PFSK-1 (cell line): ENCODE measurements around the gene NAA15.

Experiments
- FOXP2 ChIP-seq: optimal IDR thresholded peaks from 2 replicates; pipeline ENCODE3; 2011; ENCODE audit warnings: borderline replicate concordance, control low read depth, inconsistent platforms; ENCODE audit not compliant: insufficient read depth; ENCODE audit errors: extremely low read length, extremely low read depth
- POLR2AphosphoS5 ChIP-seq: IDR thresholded peaks from 2 replicates; pipeline ENCODE4 v1.6.1; 2012; ENCODE audit warnings: low read depth, mild to moderate bottlenecking, control low read depth, low read length, moderate library complexity
- SIN3A ChIP-seq: IDR thresholded peaks from 2 replicates; pipeline ENCODE4 v1.6.1; 2012; ENCODE audit warnings: mild to moderate bottlenecking, low read length, moderate library complexity, borderline replicate concordance; ENCODE audit not compliant: insufficient read depth
- TAF1 ChIP-seq: IDR thresholded peaks from 2 replicates; pipeline ENCODE4 v1.6.1; 2012; ENCODE audit warnings: low read length, control low read depth, borderline replicate concordance; ENCODE audit not compliant: insufficient read depth
- TF ChIP-seq, protein P1 (sequence below), 2 experiments: IDR thresholded peaks; 2 replicates each; pipeline versions ENCODE4 v1.6.1 to v1.8.0; 2011 to 2012; ENCODE audit warnings: low read depth in 2 of 2, low read length in 2 of 2, control low read depth in 1 of 2, inconsistent platforms in 1 of 2, mild to moderate bottlenecking in 1 of 2, moderate library complexity in 1 of 2; ENCODE audit not compliant: insufficient read depth in 1 of 2

NAA15 gene

DNA sequence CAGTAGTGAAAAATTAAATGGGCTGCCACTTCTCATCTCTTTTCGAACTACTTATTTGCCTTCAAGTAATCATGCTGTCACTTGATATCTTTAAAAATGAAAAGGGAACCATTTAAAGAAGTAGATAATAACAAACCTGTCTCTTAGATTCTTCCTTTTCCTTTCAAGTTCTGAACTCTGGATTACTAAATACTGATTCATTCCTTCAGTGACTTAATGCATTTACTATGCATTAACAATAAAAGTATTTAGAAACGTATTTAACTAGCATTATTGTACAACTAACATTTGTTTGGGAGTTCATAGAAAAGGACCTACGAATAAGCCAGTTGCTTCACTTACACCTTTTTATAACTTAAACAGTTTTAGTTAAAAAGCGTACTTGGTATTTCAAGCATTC is 91.5 kb downstream of the NAA15 start:
- TF ChIP-seq TAF1 = no peak
- no peak for TF ChIP-seq FOXP2

DNA sequence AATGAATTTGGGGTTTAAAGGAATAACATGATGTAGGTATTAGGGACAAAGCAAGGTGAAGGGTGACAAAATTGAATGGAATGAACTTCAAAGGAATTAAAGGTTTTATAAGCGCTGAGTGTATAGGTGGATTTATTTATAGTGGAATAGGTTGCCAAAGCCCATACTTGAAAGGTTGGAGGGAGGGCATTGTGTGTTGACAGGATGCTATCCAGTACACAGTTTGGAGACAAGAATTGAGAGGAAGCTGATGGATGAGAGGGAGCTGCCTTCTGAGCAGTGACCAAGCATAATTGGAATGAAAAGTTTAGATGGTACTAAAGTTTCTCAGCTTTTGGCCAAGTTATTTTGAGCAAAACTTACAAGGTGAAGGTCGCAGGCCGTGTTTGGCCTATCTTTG is 100.1 kb downstream of the NAA15 start:
- TF ChIP-seq, protein P1, sequence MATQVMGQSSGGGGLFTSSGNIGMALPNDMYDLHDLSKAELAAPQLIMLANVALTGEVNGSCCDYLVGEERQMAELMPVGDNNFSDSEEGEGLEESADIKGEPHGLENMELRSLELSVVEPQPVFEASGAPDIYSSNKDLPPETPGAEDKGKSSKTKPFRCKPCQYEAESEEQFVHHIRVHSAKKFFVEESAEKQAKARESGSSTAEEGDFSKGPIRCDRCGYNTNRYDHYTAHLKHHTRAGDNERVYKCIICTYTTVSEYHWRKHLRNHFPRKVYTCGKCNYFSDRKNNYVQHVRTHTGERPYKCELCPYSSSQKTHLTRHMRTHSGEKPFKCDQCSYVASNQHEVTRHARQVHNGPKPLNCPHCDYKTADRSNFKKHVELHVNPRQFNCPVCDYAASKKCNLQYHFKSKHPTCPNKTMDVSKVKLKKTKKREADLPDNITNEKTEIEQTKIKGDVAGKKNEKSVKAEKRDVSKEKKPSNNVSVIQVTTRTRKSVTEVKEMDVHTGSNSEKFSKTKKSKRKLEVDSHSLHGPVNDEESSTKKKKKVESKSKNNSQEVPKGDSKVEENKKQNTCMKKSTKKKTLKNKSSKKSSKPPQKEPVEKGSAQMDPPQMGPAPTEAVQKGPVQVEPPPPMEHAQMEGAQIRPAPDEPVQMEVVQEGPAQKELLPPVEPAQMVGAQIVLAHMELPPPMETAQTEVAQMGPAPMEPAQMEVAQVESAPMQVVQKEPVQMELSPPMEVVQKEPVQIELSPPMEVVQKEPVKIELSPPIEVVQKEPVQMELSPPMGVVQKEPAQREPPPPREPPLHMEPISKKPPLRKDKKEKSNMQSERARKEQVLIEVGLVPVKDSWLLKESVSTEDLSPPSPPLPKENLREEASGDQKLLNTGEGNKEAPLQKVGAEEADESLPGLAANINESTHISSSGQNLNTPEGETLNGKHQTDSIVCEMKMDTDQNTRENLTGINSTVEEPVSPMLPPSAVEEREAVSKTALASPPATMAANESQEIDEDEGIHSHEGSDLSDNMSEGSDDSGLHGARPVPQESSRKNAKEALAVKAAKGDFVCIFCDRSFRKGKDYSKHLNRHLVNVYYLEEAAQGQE (IDR thresholded peaks at IDR 0.05; ENCODE audit: insufficient read depth in 1 of 2, low read depth in 2 of 2, low read length in 2 of 2) = no peak
- TF ChIP-seq TAF1 (no peak), POLR2AphosphoS5 (no peak; the same call in 1 of the 2 replicates), SIN3A (no peak)

DNA sequence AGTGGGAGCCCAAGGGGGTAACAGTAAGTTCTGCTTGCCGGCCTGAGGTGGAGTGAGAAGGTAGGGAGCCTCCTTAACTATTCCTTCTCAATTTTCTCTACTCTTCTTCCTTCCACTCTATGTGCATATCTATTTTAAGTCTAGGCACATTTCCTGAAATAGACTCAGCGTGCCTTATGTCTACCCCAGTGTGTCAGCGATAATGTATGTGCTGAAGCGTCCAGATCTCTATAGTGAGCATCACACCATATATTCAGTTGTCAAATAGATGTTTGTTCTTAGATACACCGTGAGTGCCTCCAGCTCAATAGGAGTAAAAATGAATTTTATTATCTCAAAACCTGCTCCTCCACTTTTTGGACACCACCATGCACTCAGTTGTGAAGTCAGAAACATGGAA is 101.1 kb downstream of the NAA15 start:
- TF ChIP-seq TAF1 = no peak
- TF ChIP-seq FOXP2 = no peak
- no peak for TF ChIP-seq SIN3A
- TF ChIP-seq, protein P1 (IDR thresholded peaks at IDR 0.05; ENCODE audit: insufficient read depth in 1 of 2, low read depth in 2 of 2, low read length in 2 of 2) = no peak
- TF ChIP-seq POLR2AphosphoS5 = no peak

DNA sequence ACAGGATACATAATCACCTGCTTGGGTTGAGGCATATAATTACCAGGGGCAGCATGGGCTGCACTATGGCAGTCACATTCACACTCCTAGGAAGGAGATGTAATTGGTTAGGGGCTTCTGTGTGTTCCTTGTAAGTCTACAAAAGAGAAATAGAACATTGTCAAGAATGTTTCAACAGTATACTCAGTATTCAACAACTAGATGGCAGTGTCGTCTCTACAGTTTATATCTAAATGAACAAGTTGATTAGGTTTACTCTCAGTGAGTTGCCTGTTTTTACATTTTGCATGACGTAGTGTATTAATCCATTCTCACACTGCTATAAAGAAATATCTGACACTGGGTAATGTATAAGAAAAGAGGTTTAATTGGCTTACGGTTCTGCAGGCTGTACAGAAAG is 102.2 kb downstream of the NAA15 start:
- TF ChIP-seq POLR2AphosphoS5 (no peak), FOXP2 (no peak), SIN3A (no peak), TAF1 (no peak)
- TF ChIP-seq, protein P1 (IDR thresholded peaks at IDR 0.05; ENCODE audit: insufficient read depth in 1 of 2, low read depth in 2 of 2, low read length in 2 of 2) = no peak

DNA sequence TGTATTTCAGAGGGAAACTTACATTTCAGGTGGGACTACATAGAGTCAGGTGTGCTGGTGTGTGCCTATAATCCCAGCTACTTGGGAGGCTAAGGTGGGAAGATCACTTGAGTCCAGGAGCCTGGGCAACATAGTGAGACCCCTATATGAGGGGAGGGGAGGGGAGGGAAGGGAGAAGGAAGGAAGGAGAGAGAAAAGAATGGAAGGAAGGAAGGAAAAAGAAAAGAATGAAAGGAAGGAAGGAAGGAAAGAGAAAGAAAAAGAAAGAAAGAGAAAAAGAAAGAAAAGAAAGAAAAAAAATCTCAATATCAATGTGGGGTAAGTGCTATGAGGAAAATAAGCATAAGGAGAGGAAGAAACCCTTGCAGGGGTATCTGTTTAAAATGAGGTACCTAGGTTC is 109.0 kb downstream of the NAA15 start:
- TF ChIP-seq, protein P1 (IDR thresholded peaks at IDR 0.05; ENCODE audit: insufficient read depth in 1 of 2, low read depth in 2 of 2, low read length in 2 of 2) = no peak
- no peak for TF ChIP-seq TAF1
- TF ChIP-seq FOXP2 = no peak
- no peak for TF ChIP-seq SIN3A
- TF ChIP-seq POLR2AphosphoS5 = no peak
